Measurements from ENCODE around the gene FAM156A.
"Not testable (repeated sequence)": the region's sequence is repeated elsewhere in the genome, so short reads cannot be mapped to it uniquely, and the experiment has no call there.

DNA sequence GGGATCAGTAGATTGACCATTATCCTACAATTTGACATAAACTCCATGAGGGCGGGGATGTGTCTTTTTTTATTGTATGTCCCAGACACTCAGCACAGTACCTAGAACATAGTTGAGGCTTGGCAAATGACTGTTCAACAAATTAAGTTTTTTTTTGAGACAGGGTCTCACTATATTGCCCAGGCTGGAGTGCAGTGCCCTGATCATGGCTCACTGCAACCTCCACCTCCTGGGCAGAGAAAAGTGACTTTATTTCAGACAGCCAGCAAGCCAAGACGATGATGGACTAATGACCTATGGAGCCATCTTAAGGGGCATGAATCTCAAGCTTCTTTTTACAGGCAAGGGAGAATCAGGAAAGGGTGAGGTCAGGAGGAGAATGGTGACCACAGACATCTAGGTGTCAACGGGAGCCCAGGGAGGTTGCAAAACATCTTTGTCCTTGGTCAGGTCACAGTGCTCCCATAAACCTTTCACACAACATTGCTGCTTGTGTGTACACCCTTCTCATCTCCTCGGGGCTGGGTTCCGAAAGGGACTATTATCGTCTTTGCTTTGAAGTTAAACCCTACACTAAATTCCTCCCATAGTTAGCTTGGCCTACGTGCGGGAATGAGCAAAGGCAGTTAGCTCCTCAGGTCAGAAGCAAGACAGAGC, 16.1 kb upstream of the FAM156A start:
- TF ChIP-seq GLIS3 (CRISPR knock-in tag; IDR thresholded peaks at IDR 0.05); ESRRG (CRISPR knock-in tag; IDR thresholded peaks at IDR 0.05); ZNF565 (CRISPR knock-in tag; conservative IDR thresholded peaks at IDR 0.05; ENCODE audit: low read depth); SNAI2 (CRISPR knock-in tag; IDR thresholded peaks at IDR 0.05); ZFP30 (CRISPR knock-in tag; IDR thresholded peaks at IDR 0.05); ZFP3 (CRISPR knock-in tag; IDR thresholded peaks at IDR 0.05); RARB (CRISPR knock-in tag; IDR thresholded peaks at IDR 0.05); ZC3H10 (CRISPR knock-in tag; IDR thresholded peaks at IDR 0.05); ARNTL (CRISPR knock-in tag; IDR thresholded peaks at IDR 0.05; ENCODE audit: borderline replicate concordance, low read depth); PPARA (CRISPR knock-in tag; IDR thresholded peaks at IDR 0.05; ENCODE audit: borderline replicate concordance): not testable (repeated sequence)
- TF ChIP-seq, protein P1, sequence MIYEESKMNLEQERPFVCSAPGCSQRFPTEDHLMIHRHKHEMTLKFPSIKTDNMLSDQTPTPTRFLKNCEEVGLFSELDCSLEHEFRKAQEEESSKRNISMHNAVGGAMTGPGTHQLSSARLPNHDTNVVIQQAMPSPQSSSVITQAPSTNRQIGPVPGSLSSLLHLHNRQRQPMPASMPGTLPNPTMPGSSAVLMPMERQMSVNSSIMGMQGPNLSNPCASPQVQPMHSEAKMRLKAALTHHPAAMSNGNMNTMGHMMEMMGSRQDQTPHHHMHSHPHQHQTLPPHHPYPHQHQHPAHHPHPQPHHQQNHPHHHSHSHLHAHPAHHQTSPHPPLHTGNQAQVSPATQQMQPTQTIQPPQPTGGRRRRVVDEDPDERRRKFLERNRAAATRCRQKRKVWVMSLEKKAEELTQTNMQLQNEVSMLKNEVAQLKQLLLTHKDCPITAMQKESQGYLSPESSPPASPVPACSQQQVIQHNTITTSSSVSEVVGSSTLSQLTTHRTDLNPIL (CRISPR knock-in tag; IDR thresholded peaks at IDR 0.05; ENCODE audit: low read depth) = not testable (repeated sequence)
- TF ChIP-seq, protein P2, sequence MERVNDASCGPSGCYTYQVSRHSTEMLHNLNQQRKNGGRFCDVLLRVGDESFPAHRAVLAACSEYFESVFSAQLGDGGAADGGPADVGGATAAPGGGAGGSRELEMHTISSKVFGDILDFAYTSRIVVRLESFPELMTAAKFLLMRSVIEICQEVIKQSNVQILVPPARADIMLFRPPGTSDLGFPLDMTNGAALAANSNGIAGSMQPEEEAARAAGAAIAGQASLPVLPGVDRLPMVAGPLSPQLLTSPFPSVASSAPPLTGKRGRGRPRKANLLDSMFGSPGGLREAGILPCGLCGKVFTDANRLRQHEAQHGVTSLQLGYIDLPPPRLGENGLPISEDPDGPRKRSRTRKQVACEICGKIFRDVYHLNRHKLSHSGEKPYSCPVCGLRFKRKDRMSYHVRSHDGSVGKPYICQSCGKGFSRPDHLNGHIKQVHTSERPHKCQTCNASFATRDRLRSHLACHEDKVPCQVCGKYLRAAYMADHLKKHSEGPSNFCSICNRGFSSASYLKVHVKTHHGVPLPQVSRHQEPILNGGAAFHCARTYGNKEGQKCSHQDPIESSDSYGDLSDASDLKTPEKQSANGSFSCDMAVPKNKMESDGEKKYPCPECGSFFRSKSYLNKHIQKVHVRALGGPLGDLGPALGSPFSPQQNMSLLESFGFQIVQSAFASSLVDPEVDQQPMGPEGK (CRISPR knock-in tag; IDR thresholded peaks at IDR 0.05; ENCODE audit: borderline replicate concordance) = not testable (repeated sequence)
- TF ChIP-seq, protein P3, sequence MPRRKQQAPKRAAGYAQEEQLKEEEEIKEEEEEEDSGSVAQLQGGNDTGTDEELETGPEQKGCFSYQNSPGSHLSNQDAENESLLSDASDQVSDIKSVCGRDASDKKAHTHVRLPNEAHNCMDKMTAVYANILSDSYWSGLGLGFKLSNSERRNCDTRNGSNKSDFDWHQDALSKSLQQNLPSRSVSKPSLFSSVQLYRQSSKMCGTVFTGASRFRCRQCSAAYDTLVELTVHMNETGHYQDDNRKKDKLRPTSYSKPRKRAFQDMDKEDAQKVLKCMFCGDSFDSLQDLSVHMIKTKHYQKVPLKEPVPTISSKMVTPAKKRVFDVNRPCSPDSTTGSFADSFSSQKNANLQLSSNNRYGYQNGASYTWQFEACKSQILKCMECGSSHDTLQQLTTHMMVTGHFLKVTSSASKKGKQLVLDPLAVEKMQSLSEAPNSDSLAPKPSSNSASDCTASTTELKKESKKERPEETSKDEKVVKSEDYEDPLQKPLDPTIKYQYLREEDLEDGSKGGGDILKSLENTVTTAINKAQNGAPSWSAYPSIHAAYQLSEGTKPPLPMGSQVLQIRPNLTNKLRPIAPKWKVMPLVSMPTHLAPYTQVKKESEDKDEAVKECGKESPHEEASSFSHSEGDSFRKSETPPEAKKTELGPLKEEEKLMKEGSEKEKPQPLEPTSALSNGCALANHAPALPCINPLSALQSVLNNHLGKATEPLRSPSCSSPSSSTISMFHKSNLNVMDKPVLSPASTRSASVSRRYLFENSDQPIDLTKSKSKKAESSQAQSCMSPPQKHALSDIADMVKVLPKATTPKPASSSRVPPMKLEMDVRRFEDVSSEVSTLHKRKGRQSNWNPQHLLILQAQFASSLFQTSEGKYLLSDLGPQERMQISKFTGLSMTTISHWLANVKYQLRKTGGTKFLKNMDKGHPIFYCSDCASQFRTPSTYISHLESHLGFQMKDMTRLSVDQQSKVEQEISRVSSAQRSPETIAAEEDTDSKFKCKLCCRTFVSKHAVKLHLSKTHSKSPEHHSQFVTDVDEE (CRISPR knock-in tag; IDR thresholded peaks at IDR 0.05) = not testable (repeated sequence)

Measured in SK-N-SH treated with all-trans-retinoic acid at 6 μM for 48 hours (cell line).